ENCODE data around the gene CORO2B. TPM values are rescaled to one million over a fixed set of nuclear protein-coding genes. Genes with fewer than 3 reads are reported as not detected.

The CORO2B gene
- polyA plus RNA-seq, 1 donor from 2014 or later, result 15.1 TPM

DNA sequence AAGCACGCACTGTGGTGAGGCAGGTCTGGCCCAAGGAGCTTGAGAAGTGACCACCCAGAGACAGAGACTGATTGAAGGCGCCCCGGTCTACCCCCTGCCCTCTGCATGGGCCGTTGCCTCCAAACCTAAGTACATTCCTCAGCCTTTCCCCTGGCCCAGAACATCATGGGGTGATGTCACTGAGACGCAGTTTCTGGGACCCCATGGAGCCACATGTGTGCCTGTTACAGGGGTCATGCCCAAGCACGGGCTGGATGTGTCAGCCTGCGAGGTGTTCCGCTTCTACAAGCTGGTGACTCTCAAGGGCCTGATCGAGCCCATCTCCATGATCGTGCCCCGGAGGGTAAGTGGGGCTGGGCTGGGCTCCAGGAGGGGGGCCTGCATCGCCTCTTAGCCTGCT, 139.7 kb downstream of the CORO2B start:
- no peak overlapping the region for H3K27ac ChIP-seq (ENCODE audit: low read length)

DNA sequence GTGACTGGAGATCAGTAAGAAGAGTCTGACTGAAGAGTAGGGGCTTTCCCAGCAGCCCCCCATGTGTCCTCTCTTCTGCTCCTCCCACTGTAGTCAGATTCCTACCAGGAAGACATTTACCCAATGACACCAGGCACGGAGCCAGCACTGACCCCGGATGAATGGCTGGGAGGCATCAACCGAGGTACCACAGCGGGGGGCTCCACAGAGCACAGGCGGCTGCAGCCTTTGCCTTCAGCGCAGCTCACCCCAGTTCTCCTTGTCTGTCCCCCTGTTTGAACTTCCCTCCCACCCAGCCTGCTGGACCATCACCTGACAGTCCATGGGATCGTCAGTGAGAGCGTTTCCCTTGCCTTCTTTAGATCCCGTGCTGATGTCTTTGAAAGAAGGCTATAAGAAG, 140.3 kb downstream of the CORO2B start:
- TF ChIP-seq EZH2 (IDR thresholded peaks at IDR 0.05; ENCODE audit: borderline replicate concordance, insufficient read depth, low read length, poor library complexity, severe bottlenecking) (no peak), POLR2AphosphoS5 (IDR thresholded peaks at IDR 0.05) (no peak), RAD21 (conservative IDR thresholded peaks at IDR 0.05) (no peak), SMC3 (conservative IDR thresholded peaks at IDR 0.05; ENCODE audit: poor library complexity) (no peak), REST (IDR thresholded peaks at IDR 0.05; ENCODE audit: borderline replicate concordance) (no peak), EP300 (conservative IDR thresholded peaks at IDR 0.05; ENCODE audit: poor library complexity, severe bottlenecking) (no peak), TAF1 (IDR thresholded peaks at IDR 0.05; ENCODE audit: low read depth) (no peak), MXI1 (conservative IDR thresholded peaks at IDR 0.05; ENCODE audit: poor library complexity, severe bottlenecking) (no peak)
- TF ChIP-seq, protein P1, sequence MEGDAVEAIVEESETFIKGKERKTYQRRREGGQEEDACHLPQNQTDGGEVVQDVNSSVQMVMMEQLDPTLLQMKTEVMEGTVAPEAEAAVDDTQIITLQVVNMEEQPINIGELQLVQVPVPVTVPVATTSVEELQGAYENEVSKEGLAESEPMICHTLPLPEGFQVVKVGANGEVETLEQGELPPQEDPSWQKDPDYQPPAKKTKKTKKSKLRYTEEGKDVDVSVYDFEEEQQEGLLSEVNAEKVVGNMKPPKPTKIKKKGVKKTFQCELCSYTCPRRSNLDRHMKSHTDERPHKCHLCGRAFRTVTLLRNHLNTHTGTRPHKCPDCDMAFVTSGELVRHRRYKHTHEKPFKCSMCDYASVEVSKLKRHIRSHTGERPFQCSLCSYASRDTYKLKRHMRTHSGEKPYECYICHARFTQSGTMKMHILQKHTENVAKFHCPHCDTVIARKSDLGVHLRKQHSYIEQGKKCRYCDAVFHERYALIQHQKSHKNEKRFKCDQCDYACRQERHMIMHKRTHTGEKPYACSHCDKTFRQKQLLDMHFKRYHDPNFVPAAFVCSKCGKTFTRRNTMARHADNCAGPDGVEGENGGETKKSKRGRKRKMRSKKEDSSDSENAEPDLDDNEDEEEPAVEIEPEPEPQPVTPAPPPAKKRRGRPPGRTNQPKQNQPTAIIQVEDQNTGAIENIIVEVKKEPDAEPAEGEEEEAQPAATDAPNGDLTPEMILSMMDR (IDR thresholded peaks at IDR 0.05; ENCODE audit: poor library complexity, severe bottlenecking), result no peak
- Histone ChIP-seq H3K9ac (ENCODE audit: low read length) (no peak overlapping the region), H3K9me3 (ENCODE audit: low read length) (no peaks in the 10 kb centered on the region), H3K27me3 (ENCODE audit: insufficient read depth, low read depth, low read length) (no peaks in the 10 kb centered on the region), H3K27ac (ENCODE audit: low read length) (no peak overlapping the region), H3F3A (ENCODE audit: insufficient read depth, low read length, poor library complexity, severe bottlenecking) (no peaks in the 10 kb centered on the region), H3K36me3 (ENCODE audit: insufficient read depth, low read length) (peaks cover 4% of the 10 kb centered on the region), H4K20me1 (ENCODE audit: insufficient read depth) (no peaks in the 10 kb centered on the region), H2AFZ (ENCODE audit: low read depth, low read length) (no peak overlapping the region), H3K4me2 (ENCODE audit: low read length) (no peak overlapping the region), H3K4me3 (ENCODE audit: low read length) (no peak overlapping the region), H3K79me2 (replicated peaks; ENCODE audit: insufficient read depth, low read length) (no peaks in the 10 kb centered on the region), H3K9me2 (ENCODE audit: insufficient read depth, low read length) (no peaks in the 10 kb centered on the region)

More for the DNA sequence above, 139.7 kb downstream of the CORO2B start:
- Histone ChIP-seq H3K4me3 (ENCODE audit: low read length) (no peak overlapping the region), H3K79me2 (replicated peaks; ENCODE audit: insufficient read depth, low read length) (no peaks in the 10 kb centered on the region), H3K27me3 (ENCODE audit: insufficient read depth, low read depth, low read length) (no peaks in the 10 kb centered on the region), H3K4me2 (ENCODE audit: low read length) (no peak overlapping the region), H3F3A (ENCODE audit: insufficient read depth, low read length, poor library complexity, severe bottlenecking) (no peaks in the 10 kb centered on the region), H3K9ac (ENCODE audit: low read length) (no peak overlapping the region), H3K9me2 (ENCODE audit: insufficient read depth, low read length) (no peaks in the 10 kb centered on the region), H2AFZ (ENCODE audit: low read depth, low read length) (no peak overlapping the region), H3K9me3 (ENCODE audit: low read length) (no peaks in the 10 kb centered on the region), H3K36me3 (ENCODE audit: insufficient read depth, low read length) (peaks cover 4% of the 10 kb centered on the region), H4K20me1 (ENCODE audit: insufficient read depth) (no peaks in the 10 kb centered on the region)
- TF ChIP-seq RAD21 (conservative IDR thresholded peaks at IDR 0.05) (no peak), SMC3 (conservative IDR thresholded peaks at IDR 0.05; ENCODE audit: poor library complexity) (no peak), EZH2 (IDR thresholded peaks at IDR 0.05; ENCODE audit: borderline replicate concordance, insufficient read depth, low read length, poor library complexity, severe bottlenecking) (no peak), EP300 (conservative IDR thresholded peaks at IDR 0.05; ENCODE audit: poor library complexity, severe bottlenecking) (no peak)

Data from neural cell (in vitro differentiated cells).